HEK293T (cell line): Measurements from ENCODE around the gene FLNB.

Source experiments
- NFRKB ChIP-seq: fragments of 450-650 bp; IDR thresholded peaks from 2 replicates; pipeline ENCODE4 v1.6.1; 2016; ENCODE audit warnings: mild to moderate bottlenecking, moderate library complexity
- SP1 ChIP-seq: fragments of 450-650 bp; IDR thresholded peaks from 2 replicates; pipeline ENCODE4 v1.6.1; 2017
- TARDBP ChIP-seq: fragments of 450-650 bp; IDR thresholded peaks from 2 replicates; pipeline ENCODE4 v1.6.1; 2016

GRCh38 chr3:58134468-58134867, 126.2 kb downstream of the FLNB start:
- TF ChIP-seq SP1 (no peak), TARDBP (no peak), NFRKB (no peak)
